Stimulated activated CD4-positive, alpha-beta T cell treated with anti-CD3 and anti-CD28 coated beads, Interleukin-4, amount 100 ng/mL, for 1 hour (primary cell): ENCODE data around the gene CLEC20A.

Experiments
- DNase-seq: peaks from one replicate; pipeline ENCODE4 v3.0.0-alpha.2; 2020

The CLEC20A gene

DNA sequence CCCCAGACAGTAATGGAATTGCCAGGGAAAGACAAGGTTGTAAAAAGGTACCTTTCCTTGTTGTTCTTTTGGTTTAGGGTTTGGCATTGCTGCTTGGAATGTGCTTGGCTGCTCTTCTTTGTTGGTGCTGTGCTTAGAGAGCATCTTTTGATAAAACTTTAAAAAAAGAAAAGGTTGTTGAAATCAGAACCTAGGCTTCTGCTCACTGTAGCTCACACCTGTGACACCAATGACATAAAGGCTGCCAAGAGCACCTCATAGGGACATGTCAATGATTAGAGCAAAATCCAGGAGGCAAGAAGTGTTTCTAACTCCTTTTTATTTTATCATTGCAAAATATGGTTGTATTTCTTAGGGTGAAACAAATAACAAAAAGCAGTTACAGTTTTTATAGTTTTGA is 28.9 kb downstream of the CLEC20A start:
- no peak for DNase-seq

DNA sequence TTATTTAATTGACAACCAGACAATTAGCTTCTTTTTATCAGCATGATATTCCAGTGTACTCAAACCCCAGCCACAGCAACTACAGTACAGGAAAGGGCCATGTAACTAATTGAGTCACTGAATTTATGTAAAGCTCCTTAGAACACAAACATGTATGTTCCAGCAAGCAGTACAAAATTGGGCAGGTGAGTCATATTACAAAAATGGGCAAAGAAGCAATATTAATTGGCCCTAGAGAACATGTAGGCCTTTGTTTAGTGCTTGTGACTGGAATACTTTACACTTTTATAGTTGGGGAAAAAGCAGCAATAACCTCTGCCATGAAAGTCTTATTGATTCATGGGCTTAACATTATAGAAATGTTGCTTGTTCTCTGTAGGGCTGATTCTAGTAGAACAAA is 31.8 kb downstream of the CLEC20A start:
- no peak for DNase-seq

GRCh38 chr1:178464566-178464965 is 32.2 kb downstream of the CLEC20A start:
- no peak for DNase-seq

GRCh38 chr1:178464141-178464540 is 32.6 kb downstream of the CLEC20A start:
- no peak for DNase-seq

DNA sequence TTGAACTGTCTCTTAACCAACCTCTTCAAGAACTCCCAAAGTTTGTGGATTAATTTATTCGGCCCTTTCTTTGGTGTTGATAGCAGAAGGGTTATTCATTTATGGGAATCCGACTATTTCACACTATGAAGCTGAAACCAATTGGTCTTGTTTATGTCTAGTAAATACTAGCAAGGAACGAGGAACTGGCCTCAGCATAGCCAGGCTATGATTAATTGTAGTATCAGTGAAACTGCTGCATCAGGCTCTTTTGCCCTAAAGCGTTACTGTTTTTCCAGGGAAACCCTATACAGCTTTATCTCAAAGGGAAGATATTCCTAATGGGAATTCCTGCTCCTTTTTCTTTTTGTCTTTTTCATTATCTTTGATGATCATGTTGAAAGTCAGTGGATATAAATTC is 35.1 kb downstream of the CLEC20A start:
- no peak for DNase-seq

DNA sequence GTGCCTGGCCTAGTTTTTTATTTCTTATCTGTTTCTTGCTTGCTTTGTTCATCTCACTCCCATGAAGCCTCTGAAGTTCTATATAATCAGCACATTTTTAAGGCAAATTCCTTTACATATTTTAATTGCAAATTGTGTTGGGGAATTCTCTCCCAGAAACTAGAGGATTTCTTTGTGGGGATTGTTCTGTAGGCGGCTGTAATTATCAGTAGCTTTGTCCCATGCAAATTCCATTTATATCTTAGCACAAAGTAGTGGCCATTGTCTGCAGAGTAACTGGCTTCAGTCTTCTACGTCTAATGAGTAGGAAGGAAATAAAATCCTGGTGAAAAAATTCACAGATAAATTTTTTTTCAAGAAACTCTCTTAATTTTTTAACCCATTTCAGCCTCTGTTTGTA is 35.7 kb downstream of the CLEC20A start:
- DNase-seq, result no peak

- DNase-seq, result no peak
Measured at GRCh38 chr1:178458203-178458602, 38.6 kb downstream of the CLEC20A start.

DNA sequence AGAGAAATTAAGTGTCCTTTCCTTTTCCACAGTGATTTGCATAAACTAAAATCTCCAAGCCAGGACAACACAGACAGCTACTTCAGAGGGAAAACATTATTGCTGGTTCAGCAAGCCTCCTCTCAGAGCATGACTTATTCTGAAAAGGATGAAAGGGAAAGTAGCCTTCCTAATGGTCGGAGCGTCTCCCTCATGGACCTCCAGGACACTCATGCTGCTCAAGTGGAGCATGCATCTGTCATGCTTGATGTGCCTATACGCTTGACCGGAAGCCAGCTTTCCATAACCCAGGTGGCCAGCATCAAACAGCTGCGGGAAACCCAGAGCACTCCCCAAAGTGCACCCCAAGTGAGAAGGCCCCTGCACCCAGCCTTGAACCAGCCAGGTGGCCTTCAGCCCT is 39.1 kb downstream of the CLEC20A start:
- DNase-seq, result no peak

DNA sequence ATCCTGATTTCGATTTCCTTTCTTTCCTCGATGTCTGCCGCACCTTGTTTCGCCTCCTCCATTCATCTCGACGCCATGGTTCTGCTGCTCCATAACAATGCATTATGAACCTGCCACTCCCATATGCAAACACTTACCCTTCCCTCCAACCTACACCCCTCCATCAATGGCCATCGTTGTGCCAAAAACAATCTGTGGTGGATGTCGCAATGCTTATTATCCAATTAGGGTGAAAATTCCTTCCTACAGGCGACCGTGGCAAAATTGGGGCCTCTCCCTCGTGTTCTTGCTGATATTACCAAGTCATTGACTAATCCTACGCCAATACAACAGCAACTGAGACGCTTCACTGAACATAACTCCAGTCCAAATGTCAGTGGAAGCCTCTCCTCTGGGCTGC is 40.3 kb downstream of the CLEC20A start:
- DNase-seq, result no peak

GRCh38 chr1:178452013-178452412 is 44.8 kb downstream of the CLEC20A start:
- DNase-seq, result no peak

DNA sequence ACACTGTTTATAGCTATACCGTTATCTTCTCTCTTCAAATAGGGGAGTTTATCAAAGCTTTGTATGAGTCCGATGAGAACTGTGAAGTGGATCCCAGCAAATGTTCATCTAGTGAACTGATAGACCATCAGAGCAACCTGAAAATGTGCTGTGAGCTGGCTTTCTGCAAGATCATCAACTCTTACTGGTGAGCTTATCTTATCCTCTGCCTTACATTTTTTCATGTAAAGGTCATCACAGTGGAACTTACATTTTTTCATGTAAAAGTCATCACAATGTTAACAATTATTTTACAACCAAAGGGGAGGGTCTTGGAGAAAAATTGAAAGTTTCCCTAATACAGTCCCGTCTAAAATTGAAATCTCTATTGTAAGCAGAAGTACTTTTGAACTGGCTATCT is 45.2 kb downstream of the CLEC20A start:
- no peak for DNase-seq

GRCh38 chr1:178450871-178451270 is 45.9 kb downstream of the CLEC20A start:
- DNase-seq, result no peak

DNA sequence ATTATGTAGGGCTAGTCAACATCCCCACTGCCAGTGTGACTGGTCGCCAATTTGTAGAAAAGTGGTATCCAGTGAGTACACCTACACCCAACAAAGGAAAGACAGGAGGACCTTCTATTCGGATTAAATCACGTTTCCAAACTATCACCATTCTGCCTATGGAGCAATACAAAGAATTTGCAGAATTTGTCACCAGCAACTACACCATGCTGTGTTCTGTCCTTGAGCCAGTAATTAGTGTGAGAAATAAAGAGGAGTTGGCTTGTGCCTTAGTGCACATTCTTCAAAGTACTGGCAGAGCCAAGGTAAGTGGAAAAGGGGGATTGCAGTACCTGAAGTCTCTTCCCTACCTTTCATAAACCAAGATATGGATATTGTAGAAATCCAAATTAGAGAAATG is 53.8 kb downstream of the CLEC20A start:
- DNase-seq, result no peak

GRCh38 chr1:178438432-178438831 is 58.3 kb downstream of the CLEC20A start:
- no peak for DNase-seq

GRCh38 chr1:178436899-178437298 is 59.9 kb downstream of the CLEC20A start:
- no peak for DNase-seq

DNA sequence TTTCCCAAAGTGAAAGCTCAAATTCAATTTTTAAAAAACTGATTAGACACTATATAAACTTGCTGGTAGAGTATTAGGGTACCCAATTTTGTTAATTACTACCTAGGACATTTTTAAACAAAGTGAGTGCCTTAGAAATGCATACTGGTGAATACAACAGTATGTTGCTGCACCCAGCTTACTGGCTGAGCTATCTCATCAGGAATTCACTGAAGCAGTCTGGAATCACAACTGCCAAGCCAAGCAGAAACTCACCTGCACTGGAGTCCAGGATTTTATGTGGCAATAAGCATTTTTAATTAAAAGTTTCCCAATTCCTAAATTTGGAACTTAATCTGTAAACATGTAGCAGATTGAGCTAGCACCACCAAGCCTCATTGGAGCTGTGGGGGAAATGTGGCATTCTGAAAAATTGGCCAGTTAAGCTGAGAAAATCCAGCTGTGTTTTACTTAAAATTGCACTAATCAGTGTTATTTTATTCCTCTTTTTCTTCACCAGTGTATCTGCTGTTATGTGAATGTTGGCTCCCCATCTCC is 61.8 kb downstream of the CLEC20A start:
- no peak for DNase-seq

DNA sequence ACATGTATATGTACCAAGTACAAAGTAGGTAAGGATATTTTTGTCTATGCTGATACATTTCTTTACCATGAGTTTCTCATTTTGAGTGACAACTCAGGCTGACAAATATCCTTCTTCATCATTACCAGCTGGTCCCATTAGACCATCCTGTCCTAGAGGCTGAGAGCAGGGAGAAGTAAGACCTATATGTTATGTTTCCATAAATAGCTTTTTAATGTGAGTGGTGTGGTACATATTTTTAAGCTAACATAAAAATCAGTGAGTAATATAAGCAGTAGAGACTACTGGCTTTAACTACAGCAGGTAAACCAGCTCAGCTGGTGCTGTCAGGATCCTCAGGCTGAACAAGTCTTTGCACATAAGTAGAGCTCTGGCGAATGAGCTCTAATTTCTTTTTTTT is 62.4 kb downstream of the CLEC20A start:
- DNase-seq, result no peak
